CD4-positive, alpha-beta T cell (primary cell): Measurements from ENCODE around the gene ICAM2. TPM values are rescaled to one million over a fixed set of nuclear protein-coding genes. Genes with fewer than 3 reads are reported as not detected.

ENCODE experiments used
- ATAC-seq: fragments of 200-7000 bp; cut with Tn5 transposase; one replicate; pipeline ENCODE4 v1.10.0; 2022; ENCODE audit warnings: mild to moderate bottlenecking; ENCODE audit not compliant: poor library complexity
- CTCF ChIA-PET: fragments of 350-600 bp; sonication (Branson Sonifier 250); formaldehyde crosslinking; loops from one replicate; lab custom pipeline; 2021; ENCODE audit warnings: antibody characterized with exemption, inconsistent platforms; lab: Charles Lee
- POLR2A ChIA-PET: fragments of 350-600 bp; sonication (Branson Sonifier 250); formaldehyde crosslinking; loops from one replicate; lab custom pipeline; 2021; ENCODE audit warnings: antibody characterized with exemption, inconsistent platforms; lab: Charles Lee
- DNase-seq, 14 experiments: peaks; one replicate each; pipeline ENCODE4 v3.0.0-alpha.2; 2013 to 2020; ENCODE audit warnings: mixed read lengths in 2 of 14
- H3K27ac ChIP-seq, 2 donors: one replicate each; pipeline versions ENCODE4 v1.5.1 to v1.7.0; 2013; ENCODE audit warnings: low read length in 2 of 2, low read depth in 1 of 2, mild to moderate bottlenecking in 1 of 2
- H3K27me3 ChIP-seq, 2 experiments: 1 replicate in 1 of 2; 2 replicates in 1 of 2; pipeline versions ENCODE4 v1.6.1 to v1.7.0; 2013; ENCODE audit warnings: low read length in 2 of 2, control low read depth in 1 of 2, mild to moderate bottlenecking in 1 of 2, moderate library complexity in 1 of 2; ENCODE audit not compliant: insufficient read depth in 2 of 2, control insufficient read depth in 1 of 2
- H3K36me3 ChIP-seq: one replicate; pipeline ENCODE4 v1.6.1; 2013; ENCODE audit warnings: low read length, control low read depth; ENCODE audit not compliant: insufficient read depth
- H3K4me1 ChIP-seq: one replicate; pipeline ENCODE4 v1.6.1; 2013; ENCODE audit warnings: low read length, control low read depth; ENCODE audit not compliant: insufficient read depth
- H3K4me3 ChIP-seq: one replicate; pipeline ENCODE4 v1.5.1; 2013; ENCODE audit warnings: mild to moderate bottlenecking, low read length, moderate library complexity
- H3K9me3 ChIP-seq, 2 experiments: 1 replicate in 1 of 2; 2 replicates in 1 of 2; pipeline versions ENCODE4 v1.6.1 to v1.7.0; 2013; ENCODE audit warnings: low read length in 2 of 2, mild to moderate bottlenecking in 2 of 2, control low read depth in 1 of 2, moderate library complexity in 1 of 2; ENCODE audit not compliant: control insufficient read depth in 1 of 2, insufficient read depth in 1 of 2
- H3K27ac Mint-ChIP-seq: one replicate; pipeline ENCODE4 v1.8.0; 2020; ENCODE audit warnings: mixed read lengths
- H3K27me3 Mint-ChIP-seq: one replicate; pipeline ENCODE4 v1.8.0; 2021; ENCODE audit warnings: mixed read lengths
- H3K36me3 Mint-ChIP-seq: one replicate; pipeline ENCODE4 v1.8.0; 2021; ENCODE audit warnings: low read depth, mixed read lengths
- H3K4me1 Mint-ChIP-seq: one replicate; pipeline ENCODE4 v1.8.0; 2021; ENCODE audit warnings: low read depth, mixed read lengths
- H3K4me3 Mint-ChIP-seq: one replicate; pipeline ENCODE4 v1.8.0; 2020; ENCODE audit warnings: mild to moderate bottlenecking, mixed read lengths
- H3K9me3 Mint-ChIP-seq: one replicate; pipeline ENCODE4 v1.8.0; 2020; ENCODE audit warnings: mixed read lengths
- intact Hi-C, 2 experiments: fragments of 100-400 bp; cut with DNase I in 1 of 2; cut with micrococcal nuclease in 1 of 2; formaldehyde crosslinking; loops; one replicate each; pipeline versions ENCODE4 v1.15.1 to v1.9.0; 2023 to 2025; cut with DNase I, micrococcal nuclease
- total RNA-seq, 174 experiments: library from RNA in 2 of 174; stranded (reverse) in 2 of 174; gene quantifications; one replicate each; pipeline ENCODE4 v1.2.3 and lab custom pipeline; 2021 to 2026
- TF ChIP-seq, protein P1 (sequence below): fragments of 200-600 bp; IDR thresholded peaks from one replicate; pipeline ENCODE4 v1.8.0; 2022; ENCODE audit warnings: antibody characterized with exemption, mild to moderate bottlenecking

ICAM2 gene
- total RNA-seq, 2 experiments from 2014 or later, result 50.6 to 54.7 TPM

DNA sequence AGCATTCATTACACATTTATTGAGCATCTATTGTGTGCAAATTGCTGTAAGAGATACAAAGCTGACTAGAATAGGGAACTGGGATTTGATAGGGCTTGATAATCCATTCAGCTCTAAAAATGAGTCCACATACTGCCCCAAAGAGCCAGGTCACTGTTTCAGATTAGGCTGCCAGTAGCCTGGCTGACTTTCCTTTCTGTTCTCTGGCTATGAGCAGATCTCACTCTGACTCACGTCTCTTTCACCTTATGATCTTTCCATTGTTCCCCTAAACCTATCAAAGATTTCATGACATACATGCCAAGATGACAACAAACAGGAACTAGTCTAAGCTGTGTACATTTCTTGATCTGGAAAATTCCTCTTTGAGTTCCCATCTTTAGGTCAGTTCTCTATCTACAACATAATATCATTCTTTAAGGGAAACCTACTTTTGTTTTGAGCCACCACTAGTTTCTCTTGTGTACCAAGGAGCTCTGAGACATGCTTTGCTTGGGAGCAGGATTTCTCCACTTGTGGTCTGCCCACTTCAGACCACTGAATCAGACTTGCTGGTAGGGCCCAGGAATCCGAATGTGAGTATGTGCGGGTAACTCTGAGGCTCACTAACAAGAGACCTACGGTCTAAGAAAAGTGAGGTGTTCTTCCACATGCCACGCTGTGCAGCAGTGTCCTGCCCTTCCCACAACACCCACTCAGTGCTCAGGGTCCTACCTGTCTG lies 40.9 kb upstream of the ICAM2 start:
- intact Hi-C loops, result loop anchor here in 1 of 2 experiments (5.0 kb wide), 2 partner anchors 34 to 221 kb away; no protein-coding TSS in a partner anchor
- peak in 2 of 14 experiments; percentile 47 to 56 for DNase-seq
- ATAC-seq, result no peak
- TF ChIP-seq, protein P1, sequence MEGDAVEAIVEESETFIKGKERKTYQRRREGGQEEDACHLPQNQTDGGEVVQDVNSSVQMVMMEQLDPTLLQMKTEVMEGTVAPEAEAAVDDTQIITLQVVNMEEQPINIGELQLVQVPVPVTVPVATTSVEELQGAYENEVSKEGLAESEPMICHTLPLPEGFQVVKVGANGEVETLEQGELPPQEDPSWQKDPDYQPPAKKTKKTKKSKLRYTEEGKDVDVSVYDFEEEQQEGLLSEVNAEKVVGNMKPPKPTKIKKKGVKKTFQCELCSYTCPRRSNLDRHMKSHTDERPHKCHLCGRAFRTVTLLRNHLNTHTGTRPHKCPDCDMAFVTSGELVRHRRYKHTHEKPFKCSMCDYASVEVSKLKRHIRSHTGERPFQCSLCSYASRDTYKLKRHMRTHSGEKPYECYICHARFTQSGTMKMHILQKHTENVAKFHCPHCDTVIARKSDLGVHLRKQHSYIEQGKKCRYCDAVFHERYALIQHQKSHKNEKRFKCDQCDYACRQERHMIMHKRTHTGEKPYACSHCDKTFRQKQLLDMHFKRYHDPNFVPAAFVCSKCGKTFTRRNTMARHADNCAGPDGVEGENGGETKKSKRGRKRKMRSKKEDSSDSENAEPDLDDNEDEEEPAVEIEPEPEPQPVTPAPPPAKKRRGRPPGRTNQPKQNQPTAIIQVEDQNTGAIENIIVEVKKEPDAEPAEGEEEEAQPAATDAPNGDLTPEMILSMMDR, result no peak
- H3K4me1 ChIP-seq, result peaks cover 84% of the 10 kb centered on the region
- Mint-ChIP-seq H3K4me1 (peaks cover 75% of the 10 kb centered on the region), H3K36me3 (peaks cover 94% of the 10 kb centered on the region), H3K9me3 (no peaks in the 10 kb centered on the region), H3K27me3 (no peaks in the 10 kb centered on the region), H3K27ac (peak overlapping the region; percentile 72), H3K4me3 (no peak overlapping the region)
- no peak overlapping the region for H3K27ac ChIP-seq
- H3K36me3 ChIP-seq, result peaks cover 86% of the 10 kb centered on the region
- H3K9me3 ChIP-seq, result no peaks in the 10 kb centered on the region
- ChIA-PET POLR2A (interaction anchor here (0.6 to 8.5 kb wide), 5 partner anchors 41 to 142 kb away, joined by 3 to 60 read pairs (median 3); partner anchors contain the start of genes ERN1 and ICAM2), CTCF (interaction anchor here (1.1 kb wide), 2 partner anchors 72 to 142 kb away, joined by 3 to 4 read pairs; no protein-coding TSS in a partner anchor)
- H3K4me3 ChIP-seq, result no peak overlapping the region
- H3K27me3 ChIP-seq, result no peaks in the 10 kb centered on the region

DNA sequence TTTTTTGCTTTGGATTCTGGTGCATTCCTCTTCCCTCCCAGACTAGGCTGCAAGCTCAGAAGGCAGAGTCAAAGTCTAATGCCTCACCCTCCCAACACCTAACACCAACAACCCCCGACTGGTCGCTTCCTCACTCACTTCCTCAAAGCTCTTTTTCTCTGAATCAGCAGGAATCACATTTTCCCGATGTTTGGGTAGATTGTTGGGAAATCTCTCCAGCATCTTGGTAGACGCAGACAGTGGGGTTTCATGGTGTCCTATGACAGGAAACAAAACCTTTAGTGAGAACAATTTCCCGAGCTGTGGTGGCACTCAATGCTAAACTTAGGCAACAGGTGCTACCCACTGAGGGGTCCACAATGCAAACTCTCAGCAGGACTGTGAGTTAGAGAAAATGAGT lies 39.9 kb upstream of the ICAM2 start:
- Mint-ChIP-seq H3K27me3 (no peaks in the 10 kb centered on the region), H3K4me3 (no peak overlapping the region), H3K27ac (peak overlapping the region; percentile 72), H3K9me3 (no peaks in the 10 kb centered on the region), H3K4me1 (peaks cover 71% of the 10 kb centered on the region), H3K36me3 (peaks cover 98% of the 10 kb centered on the region)
- Histone ChIP-seq H3K27me3 (no peaks in the 10 kb centered on the region), H3K4me1 (peaks cover 85% of the 10 kb centered on the region), H3K27ac (peak overlapping the region in 1 of 2 donors; percentile 7), H3K4me3 (no peak overlapping the region), H3K9me3 (no peaks in the 10 kb centered on the region), H3K36me3 (peaks cover 89% of the 10 kb centered on the region)
- ChIA-PET CTCF (interaction anchor here (1.1 kb wide), 1 partner anchor 35 kb away, joined by 3 read pairs; no protein-coding TSS in a partner anchor), POLR2A (interaction anchor here (5.5 to 8.5 kb wide), 2 partner anchors 70 to 86 kb away, joined by 58 to 60 read pairs; partner anchors contain the start of gene ERN1)
- TF ChIP-seq, protein P1, result no peak
- ATAC-seq, result no peak
- intact Hi-C loops, result loop anchor here in 1 of 2 experiments (5.0 kb wide), 2 partner anchors 33 to 222 kb away; no protein-coding TSS in a partner anchor
- DNase-seq, result no peak

DNA sequence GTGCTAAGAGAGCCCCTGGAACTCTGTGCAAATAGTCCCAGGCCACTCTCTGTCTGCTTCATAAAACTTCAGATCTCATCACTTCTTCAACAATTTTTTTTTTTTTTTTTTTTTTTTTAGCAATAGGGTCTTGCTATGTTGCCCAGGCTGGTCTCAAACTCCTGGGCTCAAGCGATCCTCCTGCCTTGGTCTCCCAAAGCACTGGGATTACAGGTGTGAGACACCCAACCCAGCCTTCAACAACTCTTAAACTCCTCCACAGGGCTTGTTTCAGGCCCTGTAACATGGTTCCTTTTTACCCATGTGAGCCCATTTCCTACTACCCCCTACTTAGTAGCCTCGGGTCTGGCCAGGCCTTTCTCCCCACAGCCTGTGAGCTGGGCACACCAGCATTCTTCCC lies 39.3 kb upstream of the ICAM2 start:
- TF ChIP-seq, protein P1, result no peak
- ChIA-PET CTCF (interaction anchor here (1.1 kb wide), 1 partner anchor 34 kb away, joined by 3 read pairs; no protein-coding TSS in a partner anchor), POLR2A (interaction anchor here (5.5 to 8.5 kb wide), 2 partner anchors 70 to 87 kb away, joined by 58 to 60 read pairs; partner anchors contain the start of gene ERN1)
- Mint-ChIP-seq H3K27me3 (no peaks in the 10 kb centered on the region), H3K4me3 (no peak overlapping the region), H3K36me3 (peaks cover 97% of the 10 kb centered on the region), H3K9me3 (no peaks in the 10 kb centered on the region), H3K27ac (peak overlapping the region; percentile 72), H3K4me1 (peaks cover 68% of the 10 kb centered on the region)
- intact Hi-C loops, result loop anchor here in 1 of 2 experiments (5.0 kb wide), 2 partner anchors 32 to 223 kb away; no protein-coding TSS in a partner anchor
- H3K9me3 ChIP-seq, result no peaks in the 10 kb centered on the region
- H3K4me1 ChIP-seq, result peaks cover 85% of the 10 kb centered on the region
- DNase-seq (no peak), ATAC-seq (no peak)
- peaks cover 89% of the 10 kb centered on the region for H3K36me3 ChIP-seq
- no peaks in the 10 kb centered on the region for H3K27me3 ChIP-seq
- no peak overlapping the region for H3K4me3 ChIP-seq
- peak overlapping the region in 1 of 2 donors; percentile 7 for H3K27ac ChIP-seq
